HG03565 (cell line): ENCODE data around the gene SCARB1.

Experiments used
- ATAC-seq: cut with Tn5 transposase; IDR thresholded peaks from one replicate; pipeline ENCODE4 v1.9.1; 2021; ENCODE audit warnings: mild to moderate bottlenecking, moderate library complexity; ENCODE audit not compliant: unreplicated experiment

The SCARB1 gene

GRCh38 chr12:124844411-124845397 is 19.0 kb downstream of the SCARB1 start:
- no peak for ATAC-seq

DNA sequence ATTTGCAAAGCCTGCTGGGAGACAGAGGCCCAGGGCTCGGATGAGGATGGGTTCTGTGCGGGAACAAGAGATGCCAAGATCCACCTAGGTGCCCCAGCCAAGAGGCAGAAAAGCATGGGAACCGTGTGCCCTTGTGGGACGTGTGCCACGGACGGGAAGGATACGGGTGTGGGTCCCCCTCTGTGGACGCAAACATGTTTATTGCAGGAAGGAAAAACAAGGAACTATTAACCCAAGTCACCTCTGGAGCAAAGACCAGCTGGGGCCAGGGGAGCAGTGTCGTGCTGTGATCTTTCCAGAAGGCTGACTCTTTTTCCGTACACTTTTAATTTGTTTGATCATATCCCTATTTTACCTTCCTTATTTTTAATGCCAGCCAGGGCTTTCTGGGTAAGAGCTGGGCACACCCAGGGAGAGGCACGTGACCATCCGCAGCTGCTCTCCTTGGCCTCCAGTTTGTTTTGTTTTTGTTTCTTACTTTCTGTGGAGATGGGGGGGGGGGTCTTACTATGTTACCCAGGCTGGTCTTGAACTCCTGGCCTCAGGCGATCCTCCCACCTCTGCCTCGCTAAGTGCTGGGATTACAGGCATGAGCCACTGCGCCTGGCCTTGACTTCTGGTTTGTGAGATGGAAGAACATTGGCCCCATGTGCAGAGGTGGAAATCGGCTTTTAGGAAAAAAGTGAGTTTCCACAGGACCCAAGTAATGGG is 20.7 kb downstream of the SCARB1 start:
- ATAC-seq, result no peak

GRCh38 chr12:124842073-124842749 is 21.5 kb downstream of the SCARB1 start:
- ATAC-seq, result no peak

- ATAC-seq, result no peak
Observed at GRCh38 chr12:124841558-124841945, 22.1 kb downstream of the SCARB1 start.

DNA sequence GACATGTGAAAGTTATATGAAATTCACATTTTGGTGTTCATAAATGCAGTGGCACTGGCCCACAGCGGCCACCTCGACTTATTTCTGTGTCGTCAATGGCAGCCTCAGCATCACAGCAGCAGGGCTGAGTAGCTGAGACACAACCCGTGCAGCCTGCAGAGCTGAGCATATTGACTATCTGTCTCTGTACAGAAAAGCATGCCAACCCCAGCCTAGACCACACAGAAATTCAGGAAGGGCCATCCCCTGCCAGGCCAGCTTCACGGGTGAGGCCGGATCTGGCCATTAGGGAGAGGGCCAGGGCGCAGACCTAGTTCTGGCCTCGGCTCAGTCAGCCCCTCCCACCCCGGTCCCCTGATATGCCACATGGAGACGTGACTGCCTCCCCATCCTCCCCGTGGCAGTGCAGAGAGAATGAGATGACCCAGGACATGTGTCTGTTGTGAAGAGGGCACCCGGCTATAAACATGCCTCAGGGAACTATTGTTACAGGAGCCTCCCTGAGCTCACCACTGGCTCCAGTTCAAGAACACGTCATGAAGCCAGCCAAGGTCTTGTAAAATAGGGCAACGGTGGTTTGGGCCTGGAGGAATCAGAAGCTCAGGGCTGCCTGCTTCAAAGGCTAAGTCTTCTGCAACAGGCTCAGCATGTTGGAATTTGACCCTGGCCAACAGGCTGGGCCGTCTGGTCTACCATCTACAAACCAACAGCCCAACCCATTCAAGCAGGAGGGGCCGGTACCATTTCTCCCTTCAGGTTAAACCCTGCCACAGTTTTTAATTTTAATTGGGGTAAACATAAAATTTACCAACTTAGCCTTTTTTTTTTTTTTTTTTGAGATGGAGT is 25.5 kb downstream of the SCARB1 start:
- ATAC-seq, result no peak

- no peak for ATAC-seq
Observed at GRCh38 chr12:124837249-124837897, 26.3 kb downstream of the SCARB1 start.

- ATAC-seq, result no peak
Observed at GRCh38 chr12:124836759-124837158, 26.9 kb downstream of the SCARB1 start.

- ATAC-seq, result no peak
Observed at GRCh38 chr12:124835656-124836410, 27.8 kb downstream of the SCARB1 start.

DNA sequence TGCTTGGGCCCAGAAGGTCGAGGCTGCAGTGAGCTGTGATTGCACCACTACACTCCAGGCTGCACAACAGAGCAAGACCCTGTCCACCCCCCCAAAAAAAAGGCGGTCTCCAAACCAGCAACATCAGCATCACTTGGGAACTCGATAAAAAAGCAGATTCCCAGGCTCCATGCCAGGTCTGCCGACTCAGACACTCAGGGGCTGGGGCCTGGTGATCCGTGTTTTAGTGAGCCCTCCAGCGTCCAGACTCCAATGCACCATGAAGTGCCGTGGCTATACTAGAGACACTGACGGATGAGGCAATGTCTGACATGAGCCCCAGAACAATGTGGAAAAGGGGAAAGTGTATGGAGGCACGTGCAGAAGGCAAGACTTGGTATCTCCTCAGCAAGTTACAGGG is 28.8 kb downstream of the SCARB1 start:
- no peak for ATAC-seq

- no peak for ATAC-seq
Observed at GRCh38 chr12:124833693-124834122, 30.0 kb downstream of the SCARB1 start.

DNA sequence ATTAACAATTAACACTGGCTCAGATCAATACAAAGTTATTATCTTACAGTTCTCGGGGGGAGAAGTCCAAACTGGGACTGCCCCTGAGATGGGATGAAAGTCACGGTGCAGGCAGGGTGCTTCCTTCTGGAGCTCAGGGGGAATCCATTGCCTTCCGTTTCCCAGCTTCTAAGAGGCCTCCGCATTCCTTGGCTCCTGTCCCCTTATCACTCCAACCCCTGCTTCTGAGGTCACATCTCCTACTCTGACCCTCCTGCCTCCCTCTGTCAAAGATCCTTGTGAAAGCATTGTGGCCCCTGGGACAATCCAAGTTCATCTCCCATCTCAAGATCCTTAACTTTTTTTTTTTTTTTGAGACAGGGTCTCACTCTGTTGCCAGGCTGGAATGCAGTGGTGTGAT is 30.8 kb downstream of the SCARB1 start:
- ATAC-seq, result no peak

DNA sequence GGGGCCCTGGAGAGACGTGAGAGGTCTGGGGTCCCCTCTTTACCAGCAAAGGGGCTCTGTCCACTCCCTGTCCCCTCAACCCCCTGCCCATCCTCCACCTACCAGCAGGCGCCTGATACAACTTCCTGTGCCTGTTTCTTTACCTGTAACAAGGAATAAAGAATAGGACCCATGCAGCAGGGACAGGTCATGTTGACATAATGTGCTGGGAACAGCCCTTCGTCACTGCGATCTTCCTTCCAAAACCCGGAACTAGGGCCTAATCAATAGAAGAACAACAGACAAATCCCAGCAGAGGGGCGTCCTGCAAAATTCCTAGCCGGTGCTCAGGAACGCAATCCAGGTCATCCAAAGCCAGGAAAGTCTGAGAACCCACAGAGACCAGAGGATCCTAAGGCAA is 32.1 kb downstream of the SCARB1 start:
- ATAC-seq, result no peak

- ATAC-seq, result no peak
Observed at GRCh38 chr12:124830306-124830705, 33.4 kb downstream of the SCARB1 start.

DNA sequence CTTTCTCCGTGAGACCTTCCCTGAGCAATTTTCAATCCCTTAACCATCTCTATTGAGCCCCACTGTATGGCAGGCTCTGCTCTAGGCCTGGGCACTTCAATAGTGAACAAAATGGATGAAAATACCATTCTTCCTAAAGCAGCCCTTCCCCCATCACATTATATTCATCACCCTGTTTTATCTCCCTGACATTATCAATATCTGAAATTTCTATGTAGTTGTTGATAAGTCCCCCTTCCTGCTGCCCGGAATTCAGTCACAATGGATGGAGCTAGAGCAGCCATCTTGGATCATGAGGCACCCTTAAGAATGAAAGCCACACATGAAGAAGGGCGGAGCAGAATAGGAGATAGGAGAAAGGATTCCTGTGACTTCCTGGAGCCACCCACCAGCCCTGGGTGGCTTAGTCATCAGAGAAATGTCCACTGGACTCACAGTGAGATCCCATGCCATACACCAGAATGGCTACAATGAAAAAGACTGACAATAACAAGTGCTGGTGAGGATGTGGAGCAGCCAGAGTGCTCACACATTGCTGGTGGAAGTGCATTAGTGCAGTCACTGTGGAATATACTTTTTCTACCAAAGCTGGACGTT is 33.9 kb downstream of the SCARB1 start:
- no peak for ATAC-seq

DNA sequence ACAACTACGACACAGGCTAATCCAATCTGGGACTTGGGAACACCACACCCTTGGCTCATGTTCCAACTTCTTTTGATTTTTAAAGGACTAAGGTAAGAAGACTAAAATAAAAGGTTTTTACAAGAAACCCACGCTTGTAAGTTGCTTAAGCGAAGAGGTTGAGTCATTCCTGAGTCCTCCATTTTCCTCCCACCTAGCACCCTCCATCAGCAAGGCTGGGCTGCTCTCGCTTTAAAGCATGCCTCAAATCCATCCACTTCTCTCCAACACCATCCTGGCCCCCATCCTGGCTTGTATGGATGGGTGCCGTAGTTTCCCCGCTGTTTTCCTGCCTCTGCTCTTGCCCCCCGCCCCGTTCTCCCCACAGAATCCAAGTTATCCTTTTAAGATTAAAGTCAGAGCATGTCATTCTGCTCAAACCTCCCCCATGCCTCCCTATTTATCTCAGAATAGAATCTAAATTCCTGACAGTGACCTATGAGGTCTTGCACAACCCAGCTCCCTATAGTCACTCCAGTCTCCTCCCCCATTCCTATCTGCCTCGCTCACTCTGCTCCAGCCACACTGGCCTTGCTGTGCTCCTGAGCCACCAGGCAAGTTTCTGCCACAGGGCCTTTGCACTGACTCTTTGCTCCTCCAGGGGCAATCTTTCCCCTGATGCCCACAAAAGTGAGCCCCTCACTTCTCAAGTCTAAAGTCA is 34.5 kb downstream of the SCARB1 start:
- ATAC-seq, result no peak

DNA sequence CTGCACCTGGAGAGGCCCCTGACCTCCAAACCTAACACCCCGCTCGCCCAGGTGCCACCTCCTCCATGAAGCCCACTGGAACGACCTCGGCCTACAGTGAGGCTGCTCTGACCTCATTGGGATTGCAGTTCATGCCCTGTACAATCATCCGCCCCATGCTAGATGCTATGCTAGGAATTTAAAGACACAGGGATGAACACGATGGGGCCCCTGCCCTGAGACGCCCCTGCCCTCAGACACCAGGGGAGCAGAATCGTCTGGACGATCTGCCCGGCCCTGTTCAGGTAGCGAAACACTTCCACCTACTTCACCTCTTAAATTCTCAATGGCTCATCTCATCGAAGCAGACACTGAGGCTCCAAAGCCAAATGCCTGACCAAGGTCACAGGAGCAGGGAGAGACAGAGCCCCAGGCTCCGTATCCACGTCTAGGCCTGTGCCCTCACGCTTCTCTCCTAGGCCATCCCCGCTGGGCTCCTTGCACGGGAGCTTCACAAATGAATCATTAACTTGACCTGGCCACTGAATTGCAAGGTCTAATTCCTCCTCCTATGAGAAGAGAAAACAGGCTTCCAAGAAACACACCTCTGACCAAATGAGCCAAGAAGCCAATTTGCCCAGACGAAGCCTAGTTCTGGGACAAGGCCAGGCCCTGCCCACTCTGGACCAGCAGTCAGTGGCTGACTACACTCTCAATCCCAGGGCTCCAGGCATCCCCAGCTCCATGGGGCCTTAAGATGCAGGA is 35.2 kb downstream of the SCARB1 start:
- no peak for ATAC-seq

DNA sequence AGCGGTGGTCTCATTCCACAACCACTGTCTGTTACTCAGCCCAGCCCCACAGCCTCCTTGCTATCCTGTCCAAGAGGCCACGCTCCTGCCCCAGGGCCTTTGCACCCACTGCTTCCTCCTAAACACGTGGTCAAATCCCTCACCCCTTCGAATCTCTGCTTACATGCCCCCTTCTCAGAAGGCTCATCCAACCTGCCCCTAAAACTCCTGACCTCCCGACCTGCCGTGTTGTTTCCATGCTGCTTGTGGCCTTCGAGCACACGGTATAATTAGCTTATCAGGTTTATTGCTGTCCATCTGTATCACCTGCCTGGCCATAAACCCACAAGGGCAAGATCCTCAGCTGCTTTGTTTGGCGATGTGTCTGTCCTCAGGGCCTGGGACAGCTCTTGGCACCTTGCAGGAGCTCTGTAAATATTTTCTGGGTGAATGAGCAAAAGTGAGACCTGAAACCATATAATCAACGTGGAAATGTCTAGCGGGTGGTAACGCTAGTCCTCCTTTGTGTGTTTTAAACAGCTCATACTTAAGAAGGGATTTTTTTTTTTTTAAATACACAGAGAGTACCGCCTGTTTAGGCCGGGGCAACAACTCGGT is 36.0 kb downstream of the SCARB1 start:
- no peak for ATAC-seq
